GM12801 (cell line): ENCODE measurements around the gene ARVCF.

Source experiments
- TF ChIP-seq, protein P1 (sequence below): IDR thresholded peaks from one replicate; pipeline ENCODE4 v1.5.1; 2011; ENCODE audit warnings: control low read depth; ENCODE audit not compliant: insufficient read length; ENCODE audit errors: extremely low read depth

ARVCF gene

DNA sequence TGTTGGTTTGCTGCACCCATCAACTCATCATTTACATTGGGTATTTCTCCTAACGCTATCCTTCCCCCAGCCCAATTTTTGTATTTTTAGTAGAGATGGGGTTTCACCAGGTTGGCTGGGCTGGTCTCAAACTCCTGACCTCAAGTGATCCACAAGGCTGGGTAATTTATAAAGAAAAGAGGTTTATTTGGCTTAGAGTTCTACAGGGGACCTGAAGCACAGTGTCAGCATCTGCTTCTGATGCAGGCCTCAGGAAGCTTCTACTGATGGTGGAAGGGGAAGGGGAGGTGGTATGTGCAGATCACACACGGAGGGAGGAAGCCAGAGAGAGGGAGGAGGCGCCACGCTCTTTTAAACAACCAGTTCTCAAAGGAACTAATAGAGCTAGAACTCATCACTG is 30.1 kb upstream of the ARVCF start:
- TF ChIP-seq, protein P1, sequence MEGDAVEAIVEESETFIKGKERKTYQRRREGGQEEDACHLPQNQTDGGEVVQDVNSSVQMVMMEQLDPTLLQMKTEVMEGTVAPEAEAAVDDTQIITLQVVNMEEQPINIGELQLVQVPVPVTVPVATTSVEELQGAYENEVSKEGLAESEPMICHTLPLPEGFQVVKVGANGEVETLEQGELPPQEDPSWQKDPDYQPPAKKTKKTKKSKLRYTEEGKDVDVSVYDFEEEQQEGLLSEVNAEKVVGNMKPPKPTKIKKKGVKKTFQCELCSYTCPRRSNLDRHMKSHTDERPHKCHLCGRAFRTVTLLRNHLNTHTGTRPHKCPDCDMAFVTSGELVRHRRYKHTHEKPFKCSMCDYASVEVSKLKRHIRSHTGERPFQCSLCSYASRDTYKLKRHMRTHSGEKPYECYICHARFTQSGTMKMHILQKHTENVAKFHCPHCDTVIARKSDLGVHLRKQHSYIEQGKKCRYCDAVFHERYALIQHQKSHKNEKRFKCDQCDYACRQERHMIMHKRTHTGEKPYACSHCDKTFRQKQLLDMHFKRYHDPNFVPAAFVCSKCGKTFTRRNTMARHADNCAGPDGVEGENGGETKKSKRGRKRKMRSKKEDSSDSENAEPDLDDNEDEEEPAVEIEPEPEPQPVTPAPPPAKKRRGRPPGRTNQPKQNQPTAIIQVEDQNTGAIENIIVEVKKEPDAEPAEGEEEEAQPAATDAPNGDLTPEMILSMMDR: no peak

DNA sequence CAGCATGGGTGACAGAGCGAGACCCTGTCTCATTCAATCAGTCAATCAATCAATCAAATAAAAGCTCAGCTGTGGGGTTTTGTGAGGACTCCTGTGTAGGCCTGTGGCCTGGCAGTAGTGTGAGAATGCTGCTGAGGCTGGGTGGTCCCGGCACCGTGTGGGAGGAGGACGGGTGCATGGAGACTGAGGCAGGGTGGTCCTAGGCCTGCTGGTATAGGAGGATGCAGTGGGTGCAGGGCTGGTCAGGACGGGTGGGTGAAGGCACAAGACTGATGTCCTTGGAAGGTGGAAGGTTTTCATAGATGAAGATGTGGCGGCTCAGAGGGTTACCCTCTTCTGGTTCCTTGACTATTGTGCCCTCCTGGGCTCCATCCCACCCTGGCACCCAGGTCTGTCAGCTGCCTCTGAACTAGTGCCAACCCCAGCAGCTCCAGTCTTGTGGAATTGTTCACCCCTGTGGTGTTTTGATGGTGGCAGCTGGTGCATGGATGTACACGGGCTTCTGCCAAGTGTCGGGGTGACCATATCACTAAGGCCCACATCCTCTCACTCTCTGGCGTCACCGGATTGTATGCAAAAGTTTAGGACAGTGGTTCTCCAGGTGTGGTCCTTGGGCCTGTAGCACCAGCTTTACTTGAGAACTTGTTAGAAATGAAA is 28.0 kb upstream of the ARVCF start:
- TF ChIP-seq, protein P1: no peak

DNA sequence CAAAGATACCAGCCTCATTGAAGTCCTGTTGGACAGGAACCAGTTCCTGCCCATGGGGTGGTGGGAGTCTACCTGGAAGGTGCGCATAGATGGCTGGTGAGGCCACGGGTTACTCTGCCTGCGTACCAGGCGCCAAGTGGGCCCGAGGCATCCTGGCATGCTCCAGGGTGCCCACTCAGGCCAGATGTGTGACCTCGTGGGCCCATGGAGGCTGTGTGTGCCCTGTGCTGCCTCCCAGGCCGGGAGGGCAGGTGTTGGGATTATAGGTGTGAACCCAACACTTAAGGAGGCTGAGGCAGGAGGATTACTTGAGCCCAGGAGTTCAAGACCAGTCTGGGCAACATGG is 27.3 kb upstream of the ARVCF start:
- TF ChIP-seq, protein P1: no peak

DNA sequence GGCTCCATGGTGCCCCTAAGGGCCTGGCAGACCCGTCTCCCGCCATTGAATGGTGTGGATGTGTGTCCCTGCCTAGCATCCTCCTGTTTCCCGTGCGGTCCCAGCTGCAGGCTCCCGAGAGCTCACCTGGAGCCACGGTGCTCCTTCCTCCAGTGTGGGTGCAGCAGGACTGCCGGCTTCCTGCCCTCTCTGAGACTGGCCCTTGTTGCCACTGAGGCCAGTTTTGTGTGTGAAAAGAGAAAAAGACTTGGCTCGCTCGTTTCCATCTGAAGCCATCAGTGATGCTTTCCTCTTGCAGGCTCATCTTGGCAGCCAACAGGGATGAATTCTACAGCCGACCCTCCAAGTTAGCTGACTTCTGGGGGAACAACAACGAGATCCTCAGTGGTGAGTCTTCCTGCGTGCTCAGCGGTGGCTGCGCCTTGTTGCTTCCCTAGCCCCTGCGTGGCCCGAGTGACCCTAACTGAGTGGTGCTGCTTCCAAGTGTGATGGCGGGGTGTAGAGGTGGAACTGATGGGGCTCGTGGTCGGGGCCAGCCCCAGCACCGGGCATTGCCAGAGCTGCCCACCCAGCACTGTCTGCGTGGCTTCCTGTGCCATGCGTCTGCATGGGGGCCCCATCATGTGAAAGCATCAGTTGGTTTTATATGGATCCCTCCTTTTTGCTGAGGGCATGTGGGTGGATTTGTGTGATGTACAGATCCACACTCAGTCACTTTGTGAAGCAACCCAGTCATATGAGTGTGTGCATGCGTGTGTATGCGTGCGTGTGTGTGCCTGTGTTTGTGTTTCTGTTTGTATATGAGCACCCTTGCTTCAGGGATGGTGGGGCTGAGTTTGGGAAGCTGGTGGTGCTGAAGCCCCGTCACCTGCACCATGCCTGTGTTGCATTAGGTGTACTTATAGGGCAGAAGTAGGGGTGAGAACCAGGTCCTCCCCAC is 26.7 kb upstream of the ARVCF start:
- TF ChIP-seq, protein P1: no peak

DNA sequence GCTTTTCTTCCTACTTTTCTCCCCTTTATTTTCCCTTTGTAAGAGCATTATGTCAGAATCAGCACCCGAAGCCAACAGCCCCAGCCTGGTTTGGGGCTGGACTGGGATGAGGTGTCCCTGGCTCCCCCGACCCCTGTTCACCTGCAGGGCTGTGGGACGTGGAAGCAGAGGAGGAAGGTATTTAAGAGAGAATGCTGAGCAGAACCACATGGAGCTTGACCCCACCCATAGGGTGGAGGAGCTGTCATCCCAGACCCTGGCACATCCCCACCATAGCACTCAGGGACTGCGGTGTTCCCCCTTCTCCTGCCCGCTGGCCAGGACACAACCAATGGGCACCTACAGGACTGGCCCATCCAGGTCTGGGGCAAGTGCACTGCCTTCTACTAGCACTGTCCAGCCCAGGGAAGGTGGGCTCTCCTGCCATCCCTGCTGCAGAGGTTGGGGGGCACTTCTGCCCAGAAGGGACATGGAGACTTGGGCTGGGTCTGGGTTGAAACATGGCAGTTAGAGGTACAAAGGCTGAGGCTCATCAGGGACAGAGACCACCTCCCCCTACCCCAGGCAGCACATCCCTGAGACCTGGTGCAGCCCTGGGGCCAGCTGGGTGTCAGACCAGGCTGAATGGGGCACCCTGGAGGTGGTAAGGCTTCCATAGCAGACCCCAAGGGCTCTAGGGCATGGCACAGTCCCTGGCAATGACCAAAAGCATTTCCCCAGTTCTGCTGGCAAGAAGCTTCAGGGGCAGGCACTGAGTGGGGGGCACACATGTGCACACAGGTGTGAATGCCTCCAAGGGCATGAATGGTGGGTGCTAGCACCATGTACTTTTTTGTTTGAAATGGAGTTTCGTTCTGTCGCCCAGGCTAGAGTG is 23.9 kb upstream of the ARVCF start:
- TF ChIP-seq, protein P1: no peak

DNA sequence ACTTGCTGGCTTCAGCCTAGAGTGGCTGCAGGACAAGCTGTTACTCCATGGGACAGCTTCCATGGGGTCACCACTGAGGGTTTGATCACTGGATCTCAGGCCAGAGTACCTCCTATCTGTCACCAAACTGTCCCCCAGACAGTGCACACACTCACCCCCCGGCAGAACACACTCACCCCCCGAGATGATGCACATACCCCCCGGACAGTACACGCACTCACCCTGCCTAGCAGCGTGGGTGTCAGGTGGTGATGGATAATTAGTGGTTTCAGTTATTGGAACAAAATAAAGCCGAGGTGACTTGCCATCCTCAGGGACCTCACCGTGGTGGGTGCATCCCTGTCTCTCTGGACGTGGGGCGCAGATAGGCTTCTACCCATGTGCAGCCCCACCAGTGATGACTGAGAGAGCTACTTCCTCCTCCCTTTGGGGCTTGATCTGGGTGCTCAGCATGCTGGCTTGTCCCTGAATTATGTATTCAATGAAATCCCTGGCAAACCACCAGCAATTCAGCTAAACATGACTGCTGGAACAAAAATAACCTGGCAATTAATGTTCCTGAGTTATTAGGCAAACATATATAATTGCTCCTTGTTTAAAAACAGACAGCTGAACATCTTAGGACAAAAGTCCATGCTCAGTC is 23.2 kb upstream of the ARVCF start:
- TF ChIP-seq, protein P1: no peak

DNA sequence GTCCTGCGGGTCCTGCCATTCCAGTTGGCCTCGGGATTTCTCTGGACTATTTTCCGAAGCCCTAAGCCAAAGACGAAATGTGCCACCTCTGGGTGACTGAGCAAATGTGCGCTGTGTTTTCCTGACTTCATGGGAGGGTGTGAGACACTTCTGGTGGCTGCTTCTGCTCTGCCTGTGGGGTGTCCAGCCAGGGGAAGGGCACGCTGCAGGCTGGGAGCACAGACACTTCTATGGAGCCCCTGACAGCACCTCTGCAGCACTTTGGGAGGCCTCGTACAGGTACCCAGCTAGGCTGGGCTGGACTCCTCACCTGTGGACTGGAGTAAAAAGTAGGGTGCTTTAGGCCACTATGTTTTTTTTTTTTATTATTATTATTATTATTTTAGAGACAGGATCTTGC is 22.0 kb upstream of the ARVCF start:
- TF ChIP-seq, protein P1: no peak
